ENCODE data around the gene TMEM97. TPM values are rescaled to one million over a fixed set of nuclear protein-coding genes. Genes with fewer than 3 reads are reported as not detected.

The TMEM97 gene
- total and polyA plus RNA-seq, 9 of the 15 experiments (the other 6 are each of a cell fraction or from before 2014, with no cell fraction given) = 34.6 to 121 (median 76.0) TPM

GRCh38 chr17:28357061-28357900 is 38.3 kb downstream of the TMEM97 start, which contains the start of gene POLDIP2 (continued):
- TF ChIP-seq, protein P1, sequence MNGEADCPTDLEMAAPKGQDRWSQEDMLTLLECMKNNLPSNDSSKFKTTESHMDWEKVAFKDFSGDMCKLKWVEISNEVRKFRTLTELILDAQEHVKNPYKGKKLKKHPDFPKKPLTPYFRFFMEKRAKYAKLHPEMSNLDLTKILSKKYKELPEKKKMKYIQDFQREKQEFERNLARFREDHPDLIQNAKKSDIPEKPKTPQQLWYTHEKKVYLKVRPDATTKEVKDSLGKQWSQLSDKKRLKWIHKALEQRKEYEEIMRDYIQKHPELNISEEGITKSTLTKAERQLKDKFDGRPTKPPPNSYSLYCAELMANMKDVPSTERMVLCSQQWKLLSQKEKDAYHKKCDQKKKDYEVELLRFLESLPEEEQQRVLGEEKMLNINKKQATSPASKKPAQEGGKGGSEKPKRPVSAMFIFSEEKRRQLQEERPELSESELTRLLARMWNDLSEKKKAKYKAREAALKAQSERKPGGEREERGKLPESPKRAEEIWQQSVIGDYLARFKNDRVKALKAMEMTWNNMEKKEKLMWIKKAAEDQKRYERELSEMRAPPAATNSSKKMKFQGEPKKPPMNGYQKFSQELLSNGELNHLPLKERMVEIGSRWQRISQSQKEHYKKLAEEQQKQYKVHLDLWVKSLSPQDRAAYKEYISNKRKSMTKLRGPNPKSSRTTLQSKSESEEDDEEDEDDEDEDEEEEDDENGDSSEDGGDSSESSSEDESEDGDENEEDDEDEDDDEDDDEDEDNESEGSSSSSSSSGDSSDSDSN (IDR thresholded peaks at IDR 0.05; ENCODE audit: borderline replicate concordance in 1 of 2, low read depth in 2 of 2, low read length in 2 of 2) = peak; percentile 53 to 63; a peak in 3 of 4 replicates
- no peak for TF ChIP-seq ZNF184 (CRISPR knock-in tag; IDR thresholded peaks at IDR 0.05)
- TF ChIP-seq RB1 (IDR thresholded peaks at IDR 0.05; ENCODE audit: low read depth) = peak; percentile 78
- no peak for TF ChIP-seq TCF3 (CRISPR knock-in tag; IDR thresholded peaks at IDR 0.05)

DNA sequence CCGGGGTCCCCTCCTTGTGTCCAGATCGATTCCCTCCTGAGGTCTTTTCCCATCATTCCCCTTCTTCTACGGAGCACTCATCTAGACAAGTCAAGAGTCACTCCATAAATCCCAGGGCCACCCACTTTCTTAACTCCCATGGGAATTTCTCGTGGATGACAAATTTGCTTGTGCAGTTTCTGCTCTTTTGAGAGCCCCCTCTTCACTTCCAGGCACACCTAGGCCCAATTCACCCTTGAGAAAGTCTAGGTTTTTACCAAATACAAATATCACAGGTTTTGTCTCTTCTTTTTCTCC is 38.8 kb downstream of the TMEM97 start:
- Histone ChIP-seq H3K9me1 (ENCODE audit: control insufficient read depth, insufficient read depth, low read length) (no peaks in the 10 kb centered on the region), H3K4me2 (ENCODE audit: insufficient read depth, low read length) (peak overlapping the region; percentile 91), H3K79me2 (ENCODE audit: control insufficient read depth, insufficient read depth, low read length) (peaks cover 34% of the 10 kb centered on the region), H3K27me3 (ENCODE audit: control insufficient read depth in 2 of 2, insufficient read depth in 2 of 2, low read length in 2 of 2) (no peaks in the 10 kb centered on the region), H3K9me3 (replicated peaks; ENCODE audit: control insufficient read depth, insufficient read depth, low read depth, low read length) (no peaks in the 10 kb centered on the region), H3K4me1 (replicated peaks in 1 of 2; ENCODE audit: control insufficient read depth in 2 of 2, insufficient read depth in 2 of 2, low read length in 2 of 2) (peaks cover 5 to 10% of the 10 kb centered on the region in 2 experiments; a peak in 3 of 5 replicates), H3K36me3 (ENCODE audit: control insufficient read depth, insufficient read depth, low read length) (peaks cover 67% of the 10 kb centered on the region), H3K4me3 (peak overlapping the region; percentile 99), H3K9ac (ENCODE audit: insufficient read depth in 1 of 2, low read depth in 2 of 2, low read length in 2 of 2) (peak overlapping the region; percentile 95 to 96), H4K20me1 (replicated peaks; ENCODE audit: control insufficient read depth, insufficient read depth, low read length) (no peaks in the 10 kb centered on the region), H3K27ac (ENCODE audit: extremely low read depth, low read depth, low read length) (peak overlapping the region; percentile 89), H2AFZ (ENCODE audit: low read depth, low read length) (peak overlapping the region; percentile 96)
- in situ Hi-C loops (cut with MboI) = no loop called here
- POLR2A ChIA-PET = interaction anchor here (0.6 to 4.0 kb wide), 13 partner anchors 8 to 707 kb away, joined by 3 to 31 read pairs (median 5); partner anchors contain the start of genes IFT20, TNFAIP1 and VTN
- TF ChIP-seq GABPA (tag; conservative IDR thresholded peaks at IDR 0.05; ENCODE audit: low read depth) (0 out of 2 replicates have a peak, but pooled peaks have one; percentile 83), KLF10 (CRISPR knock-in tag; IDR thresholded peaks at IDR 0.05) (no peak), CHD1 (IDR thresholded peaks at IDR 0.05; ENCODE audit: low read length) (peak; percentile 30)
- TF ChIP-seq, protein P2, sequence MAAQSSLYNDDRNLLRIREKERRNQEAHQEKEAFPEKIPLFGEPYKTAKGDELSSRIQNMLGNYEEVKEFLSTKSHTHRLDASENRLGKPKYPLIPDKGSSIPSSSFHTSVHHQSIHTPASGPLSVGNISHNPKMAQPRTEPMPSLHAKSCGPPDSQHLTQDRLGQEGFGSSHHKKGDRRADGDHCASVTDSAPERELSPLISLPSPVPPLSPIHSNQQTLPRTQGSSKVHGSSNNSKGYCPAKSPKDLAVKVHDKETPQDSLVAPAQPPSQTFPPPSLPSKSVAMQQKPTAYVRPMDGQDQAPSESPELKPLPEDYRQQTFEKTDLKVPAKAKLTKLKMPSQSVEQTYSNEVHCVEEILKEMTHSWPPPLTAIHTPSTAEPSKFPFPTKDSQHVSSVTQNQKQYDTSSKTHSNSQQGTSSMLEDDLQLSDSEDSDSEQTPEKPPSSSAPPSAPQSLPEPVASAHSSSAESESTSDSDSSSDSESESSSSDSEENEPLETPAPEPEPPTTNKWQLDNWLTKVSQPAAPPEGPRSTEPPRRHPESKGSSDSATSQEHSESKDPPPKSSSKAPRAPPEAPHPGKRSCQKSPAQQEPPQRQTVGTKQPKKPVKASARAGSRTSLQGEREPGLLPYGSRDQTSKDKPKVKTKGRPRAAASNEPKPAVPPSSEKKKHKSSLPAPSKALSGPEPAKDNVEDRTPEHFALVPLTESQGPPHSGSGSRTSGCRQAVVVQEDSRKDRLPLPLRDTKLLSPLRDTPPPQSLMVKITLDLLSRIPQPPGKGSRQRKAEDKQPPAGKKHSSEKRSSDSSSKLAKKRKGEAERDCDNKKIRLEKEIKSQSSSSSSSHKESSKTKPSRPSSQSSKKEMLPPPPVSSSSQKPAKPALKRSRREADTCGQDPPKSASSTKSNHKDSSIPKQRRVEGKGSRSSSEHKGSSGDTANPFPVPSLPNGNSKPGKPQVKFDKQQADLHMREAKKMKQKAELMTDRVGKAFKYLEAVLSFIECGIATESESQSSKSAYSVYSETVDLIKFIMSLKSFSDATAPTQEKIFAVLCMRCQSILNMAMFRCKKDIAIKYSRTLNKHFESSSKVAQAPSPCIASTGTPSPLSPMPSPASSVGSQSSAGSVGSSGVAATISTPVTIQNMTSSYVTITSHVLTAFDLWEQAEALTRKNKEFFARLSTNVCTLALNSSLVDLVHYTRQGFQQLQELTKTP (IDR thresholded peaks at IDR 0.05; ENCODE audit: low read depth in 1 of 2, partially characterized antibody in 2 of 2) = peak in 1 of 2 experiments; percentile 1
- no TSS peak for BruUV-seq (replicated peaks)
- intact Hi-C loops (cut with micrococcal nuclease) = no loop called here
- WGBS (ENCODE audit: insufficient coverage, low coverage, missing lambda C conversion rate) = 0% methylated on average over 4 of the region's 4 CpGs
- FAIRE-seq (no peak), DNase-seq (ENCODE audit: extremely low read depth in 1 of 4, low spot score in 3 of 4) (no peak), ATAC-seq (no peak)
- CTCF ChIA-PET (ENCODE audit: low intra/inter-chr PET ratio) = no interaction called here

Measured in K562 (cell line).